Cardiac fibroblast (primary cell): Measurements from ENCODE around the gene GDI1.
A peak's percentile ranks its signal among the peaks of the same experiment; 100 is the strongest.

Source experiments
- DNase-seq, 2 donors: peaks; one replicate each; pipeline versions ENCODE4 v3.0.0 to v3.0.0-alpha.2; 2010; ENCODE audit warnings: low read depth in 2 of 2
- H3K4me3 ChIP-seq, 2 donors: replicated peaks in 1 of 2; 1 replicate in 1 of 2; 2 replicates in 1 of 2; pipeline ENCODE4 v1.5.1; 2011; ENCODE audit warnings: low read depth in 2 of 2, low read length in 2 of 2, mild to moderate bottlenecking in 2 of 2, moderate library complexity in 1 of 2
- TF ChIP-seq, protein P1 (sequence below): IDR thresholded peaks from one replicate; pipeline ENCODE4 v1.5.1; 2011; ENCODE audit warnings: low read depth, mild to moderate bottlenecking, low read length, inconsistent platforms

GDI1 gene

DNA sequence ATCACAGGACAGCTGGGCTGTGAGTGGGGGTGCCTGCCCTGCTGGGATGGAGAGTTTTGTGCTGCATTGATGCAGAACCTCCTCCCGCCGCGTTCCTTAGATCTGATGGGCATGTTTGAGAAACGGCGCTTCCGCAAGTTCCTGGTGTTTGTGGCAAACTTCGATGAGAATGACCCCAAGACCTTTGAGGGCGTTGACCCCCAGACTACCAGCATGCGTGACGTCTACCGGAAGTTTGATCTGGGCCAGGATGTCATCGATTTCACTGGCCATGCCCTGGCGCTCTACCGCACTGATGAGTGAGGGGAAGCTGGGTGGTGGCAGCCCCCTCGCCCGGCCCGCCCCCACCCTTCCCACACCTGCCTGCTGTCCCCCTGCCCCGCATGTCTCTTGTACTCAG, 2.9 kb downstream of the GDI1 start:
- no peak for DNase-seq
- TF ChIP-seq, protein P1, sequence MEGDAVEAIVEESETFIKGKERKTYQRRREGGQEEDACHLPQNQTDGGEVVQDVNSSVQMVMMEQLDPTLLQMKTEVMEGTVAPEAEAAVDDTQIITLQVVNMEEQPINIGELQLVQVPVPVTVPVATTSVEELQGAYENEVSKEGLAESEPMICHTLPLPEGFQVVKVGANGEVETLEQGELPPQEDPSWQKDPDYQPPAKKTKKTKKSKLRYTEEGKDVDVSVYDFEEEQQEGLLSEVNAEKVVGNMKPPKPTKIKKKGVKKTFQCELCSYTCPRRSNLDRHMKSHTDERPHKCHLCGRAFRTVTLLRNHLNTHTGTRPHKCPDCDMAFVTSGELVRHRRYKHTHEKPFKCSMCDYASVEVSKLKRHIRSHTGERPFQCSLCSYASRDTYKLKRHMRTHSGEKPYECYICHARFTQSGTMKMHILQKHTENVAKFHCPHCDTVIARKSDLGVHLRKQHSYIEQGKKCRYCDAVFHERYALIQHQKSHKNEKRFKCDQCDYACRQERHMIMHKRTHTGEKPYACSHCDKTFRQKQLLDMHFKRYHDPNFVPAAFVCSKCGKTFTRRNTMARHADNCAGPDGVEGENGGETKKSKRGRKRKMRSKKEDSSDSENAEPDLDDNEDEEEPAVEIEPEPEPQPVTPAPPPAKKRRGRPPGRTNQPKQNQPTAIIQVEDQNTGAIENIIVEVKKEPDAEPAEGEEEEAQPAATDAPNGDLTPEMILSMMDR: no peak
- H3K4me3 ChIP-seq: no peak overlapping the region

DNA sequence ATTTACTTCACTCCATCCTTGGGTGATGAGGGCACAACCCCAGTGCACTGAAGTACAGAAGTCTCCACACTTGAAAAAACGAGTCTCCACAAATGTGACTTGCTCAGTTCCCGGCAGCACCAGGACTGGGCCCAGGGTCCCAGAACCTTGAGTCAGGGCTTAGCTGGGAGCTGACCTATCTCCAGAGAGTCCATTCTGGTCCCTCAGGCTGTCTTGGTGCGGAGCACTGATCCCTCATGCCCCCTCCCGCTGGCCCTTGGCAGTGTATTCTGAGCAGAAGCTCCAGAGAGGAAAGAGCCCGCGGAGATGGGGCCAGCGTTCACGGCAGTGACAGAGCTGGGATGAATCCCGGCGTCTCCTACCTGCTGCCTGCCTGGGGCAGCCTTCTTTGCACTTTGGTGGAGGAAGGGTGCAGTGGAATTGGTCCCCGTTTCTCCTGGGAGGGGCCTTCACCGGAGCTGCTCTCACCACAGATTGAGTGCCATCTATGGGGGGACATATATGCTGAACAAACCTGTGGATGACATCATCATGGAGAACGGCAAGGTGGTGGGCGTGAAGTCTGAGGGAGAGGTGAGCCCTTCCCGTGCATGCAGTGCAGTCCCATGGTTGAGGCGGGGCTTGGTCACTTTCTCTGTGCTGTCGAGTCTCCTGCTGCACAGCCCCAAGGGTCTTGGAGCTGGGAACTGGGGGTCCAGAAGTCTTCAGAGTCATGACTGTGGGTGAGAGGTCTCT, 3.8 kb downstream of the GDI1 start:
- TF ChIP-seq, protein P1: no peak
- DNase-seq: no peak
- no peak overlapping the region for H3K4me3 ChIP-seq

DNA sequence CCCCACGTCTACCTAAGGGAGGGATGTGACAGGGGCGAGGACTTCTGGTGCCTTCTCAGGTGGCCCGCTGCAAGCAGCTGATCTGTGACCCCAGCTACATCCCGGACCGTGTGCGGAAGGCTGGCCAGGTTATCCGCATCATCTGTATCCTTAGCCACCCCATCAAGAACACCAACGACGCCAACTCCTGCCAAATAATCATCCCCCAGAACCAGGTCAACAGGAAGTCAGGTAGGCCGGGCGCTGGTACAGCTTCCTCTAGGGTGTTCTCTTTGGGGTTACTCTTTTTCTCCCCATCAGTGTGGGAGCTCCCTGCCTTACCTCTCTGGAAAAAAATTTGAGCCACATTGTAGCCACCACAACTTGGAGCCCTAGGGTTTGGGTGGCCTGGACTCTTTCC, 4.6 kb downstream of the GDI1 start:
- DNase-seq: no peak
- no peak overlapping the region for H3K4me3 ChIP-seq

DNA sequence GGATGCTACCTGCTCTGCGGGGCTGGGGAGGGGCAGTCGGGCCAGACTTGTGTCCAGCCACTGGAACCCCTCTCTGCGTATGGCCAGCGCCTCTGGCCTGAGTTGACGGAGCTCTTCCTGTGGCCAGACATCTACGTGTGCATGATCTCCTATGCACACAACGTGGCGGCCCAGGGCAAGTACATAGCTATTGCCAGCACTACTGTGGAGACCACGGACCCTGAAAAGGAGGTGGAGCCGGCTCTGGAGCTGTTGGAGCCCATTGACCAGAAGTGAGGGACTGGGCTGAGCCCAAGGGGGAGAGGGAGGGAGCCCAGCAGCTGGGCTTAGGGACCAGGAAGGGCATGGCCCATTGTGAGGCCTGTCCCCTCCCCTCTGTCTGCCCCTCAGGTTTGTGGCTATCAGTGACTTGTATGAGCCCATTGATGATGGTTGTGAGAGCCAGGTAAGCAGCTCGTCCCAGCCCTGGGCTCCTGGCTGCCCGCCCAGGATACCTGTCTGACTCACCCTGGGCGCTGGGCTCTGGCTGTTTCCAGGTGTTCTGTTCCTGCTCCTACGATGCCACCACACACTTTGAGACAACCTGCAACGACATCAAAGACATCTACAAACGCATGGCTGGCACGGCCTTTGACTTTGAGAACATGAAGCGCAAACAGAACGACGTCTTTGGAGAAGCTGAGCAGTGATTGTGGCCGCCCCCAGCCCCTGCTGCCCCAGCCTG, 5.2 kb downstream of the GDI1 start:
- H3K4me3 ChIP-seq: no peak overlapping the region
- TF ChIP-seq, protein P1: no peak
- DNase-seq: no peak

More for the DNA sequence above, 4.6 kb downstream of the GDI1 start:
- TF ChIP-seq, protein P1: no peak

DNA sequence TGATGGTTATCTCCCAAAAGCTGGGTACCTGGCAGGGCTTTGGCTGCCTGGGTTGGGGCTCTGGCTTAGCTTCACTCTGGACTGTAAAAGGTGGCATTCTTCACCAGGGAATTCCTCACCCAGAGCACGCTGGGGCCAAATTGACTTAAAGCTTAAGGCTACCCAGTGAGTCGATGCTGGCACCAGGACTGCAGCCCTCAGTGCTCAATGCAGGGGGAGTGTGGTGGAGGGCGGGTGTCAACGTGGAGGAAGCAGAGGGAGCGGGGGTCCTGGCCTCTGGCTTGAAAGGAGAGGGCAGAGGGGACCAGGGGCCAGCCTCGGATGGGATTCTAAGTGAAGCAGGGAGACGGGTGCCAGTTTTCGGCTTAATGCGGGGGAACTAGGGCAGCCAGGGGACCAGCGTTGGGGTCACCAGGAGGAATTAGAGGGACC, 6.5 kb downstream of the GDI1 start:
- peak overlapping the region; percentile 26 to 33 for H3K4me3 ChIP-seq
- TF ChIP-seq, protein P1: no peak
- DNase-seq: no peak

DNA sequence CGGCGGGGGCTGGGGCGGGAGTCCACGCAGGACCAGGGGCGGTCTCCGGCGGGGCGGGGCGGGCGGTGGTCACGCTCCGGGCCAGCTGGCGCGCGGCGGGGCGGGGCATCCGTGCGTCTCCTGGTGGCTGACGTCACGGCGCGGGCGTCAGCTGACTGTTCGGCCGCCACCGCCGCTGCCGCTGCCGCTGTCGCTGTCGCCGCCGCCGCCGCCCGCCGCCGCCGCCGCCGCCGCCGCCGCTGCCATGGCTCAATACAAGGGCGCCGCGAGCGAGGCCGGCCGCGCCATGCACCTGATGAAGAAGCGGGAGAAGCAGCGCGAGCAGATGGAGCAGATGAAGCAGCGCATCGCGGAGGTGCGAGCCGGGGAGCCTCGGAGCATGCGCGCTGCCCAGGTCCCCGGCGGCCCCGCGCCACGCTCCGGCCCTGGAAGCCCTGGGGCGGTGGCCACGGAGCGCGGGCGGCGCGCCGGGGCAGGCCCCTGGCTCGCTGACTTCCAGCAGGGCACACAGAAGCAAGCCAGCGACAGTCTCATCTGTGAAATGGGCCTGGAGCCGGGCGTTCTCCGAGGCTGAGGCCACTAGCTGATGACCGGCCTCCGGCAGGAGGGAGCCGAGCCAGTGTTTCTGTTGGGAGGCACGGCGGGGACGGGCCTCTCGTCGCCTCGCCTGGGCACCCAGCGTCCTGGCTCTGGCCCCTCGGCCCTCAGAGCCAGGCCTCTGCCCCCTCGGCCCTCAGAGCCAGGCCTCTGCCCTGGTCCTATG, 7.2 kb downstream of the GDI1 start, which contains the start of gene FAM50A:
Gene FAM50A, plus strand, starts transcription at position 150 of the 763 bp plus-strand sequence. Its CDS starts 95 bp downstream, at position 245.
- TF ChIP-seq, protein P1: no peak
- H3K4me3 ChIP-seq: peak within 1 kb of the TSS; percentile 67
- peak; percentile 53 to 65 for DNase-seq
